Astrocyte (in vitro differentiated cells and primary cell): ENCODE measurements around the gene NSD2. TPM values are rescaled to one million over a fixed set of nuclear protein-coding genes. Genes with fewer than 3 reads are reported as not detected.

Experiments
- DNase-seq: peaks from one replicate; pipeline ENCODE4 v3.0.0-alpha.2; 2010; ENCODE audit warnings: low read depth
- FAIRE-seq: peaks from 2 replicates; lab custom pipeline; 2011; peaks lifted over from hg19 to GRCh38; lab: Jason Lieb, UNC
- H2AFZ ChIP-seq: 2 replicates; pipeline ENCODE4 v1.6.0; 2012; ENCODE audit warnings: low read depth, low read length, inconsistent platforms
- H3K27ac ChIP-seq: 2 replicates; pipeline ENCODE4 v1.5.1; 2011; ENCODE audit warnings: low read depth, low read length, inconsistent platforms
- H3K27me3 ChIP-seq: 2 replicates; pipeline ENCODE4 v1.6.0; 2011; ENCODE audit warnings: low read length, inconsistent platforms; ENCODE audit not compliant: insufficient read depth
- H3K36me3 ChIP-seq: 2 replicates; pipeline ENCODE4 v1.5.1; 2011; ENCODE audit warnings: low read length, inconsistent platforms; ENCODE audit not compliant: insufficient read depth
- H3K4me1 ChIP-seq: 2 replicates; pipeline ENCODE4 v1.5.1; 2011; ENCODE audit warnings: low read length, inconsistent platforms; ENCODE audit not compliant: insufficient read depth
- H3K4me2 ChIP-seq: 2 replicates; pipeline ENCODE4 v1.6.0; 2012; ENCODE audit warnings: low read length, inconsistent platforms
- H3K4me3 ChIP-seq: 2 replicates; pipeline ENCODE4 v1.5.1; 2011; ENCODE audit warnings: low read depth, mild to moderate bottlenecking, low read length, inconsistent platforms; ENCODE audit not compliant: insufficient read depth
- H3K79me2 ChIP-seq: 2 replicates; pipeline ENCODE4 v1.6.0; 2012; ENCODE audit warnings: mild to moderate bottlenecking, low read length, inconsistent platforms; ENCODE audit not compliant: insufficient read depth
- H3K9ac ChIP-seq: 2 replicates; pipeline ENCODE4 v1.6.0; 2012; ENCODE audit warnings: mild to moderate bottlenecking, low read length, inconsistent platforms
- H3K9me3 ChIP-seq: 2 replicates; pipeline ENCODE4 v1.5.1; 2012; ENCODE audit warnings: low read depth, mild to moderate bottlenecking, low read length, inconsistent platforms; ENCODE audit not compliant: insufficient read depth
- H4K20me1 ChIP-seq: 2 replicates; pipeline ENCODE4 v1.6.0; 2012; ENCODE audit warnings: low read length, inconsistent platforms; ENCODE audit not compliant: insufficient read depth
- H3K27ac Mint-ChIP-seq: one replicate; pipeline ENCODE4 v1.8.0; 2021; ENCODE audit warnings: mild to moderate bottlenecking, mixed read lengths; ENCODE audit not compliant: unreplicated experiment
- H3K27me3 Mint-ChIP-seq: one replicate; pipeline ENCODE4 v1.8.0; 2021; ENCODE audit warnings: low read depth, mixed read lengths; ENCODE audit not compliant: unreplicated experiment
- H3K36me3 Mint-ChIP-seq: one replicate; pipeline ENCODE4 v1.8.0; 2021; ENCODE audit warnings: low read depth, mixed read lengths; ENCODE audit not compliant: unreplicated experiment
- H3K4me1 Mint-ChIP-seq: one replicate; pipeline ENCODE4 v1.8.0; 2021; ENCODE audit warnings: low read depth, mixed read lengths; ENCODE audit not compliant: unreplicated experiment
- H3K4me3 Mint-ChIP-seq: one replicate; pipeline ENCODE4 v1.8.0; 2021; ENCODE audit warnings: mild to moderate bottlenecking, moderate library complexity, mixed read lengths; ENCODE audit not compliant: unreplicated experiment
- H3K9me3 Mint-ChIP-seq: one replicate; pipeline ENCODE4 v1.8.0; 2021; ENCODE audit warnings: mild to moderate bottlenecking, mixed read lengths; ENCODE audit not compliant: unreplicated experiment
- EZH2 ChIP-seq: IDR thresholded peaks from 2 replicates; pipeline ENCODE4 v1.6.1; 2012; ENCODE audit warnings: mild to moderate bottlenecking, low read length, inconsistent platforms; ENCODE audit not compliant: insufficient read depth
- total RNA-seq: library from RNA; stranded (reverse); gene quantifications from 2 replicates; pipeline ENCODE4 v1.2.1, GENCODE V29; 2021
- TF ChIP-seq, protein P1 (sequence below): IDR thresholded peaks from 2 replicates; pipeline ENCODE4 v1.5.1; 2011; ENCODE audit warnings: low read depth, mild to moderate bottlenecking, inconsistent platforms, low read length, moderate library complexity; ENCODE audit not compliant: insufficient read depth

Gene NSD2
- total RNA-seq, 1 donor from 2014 or later, result 31.3 TPM

DNA sequence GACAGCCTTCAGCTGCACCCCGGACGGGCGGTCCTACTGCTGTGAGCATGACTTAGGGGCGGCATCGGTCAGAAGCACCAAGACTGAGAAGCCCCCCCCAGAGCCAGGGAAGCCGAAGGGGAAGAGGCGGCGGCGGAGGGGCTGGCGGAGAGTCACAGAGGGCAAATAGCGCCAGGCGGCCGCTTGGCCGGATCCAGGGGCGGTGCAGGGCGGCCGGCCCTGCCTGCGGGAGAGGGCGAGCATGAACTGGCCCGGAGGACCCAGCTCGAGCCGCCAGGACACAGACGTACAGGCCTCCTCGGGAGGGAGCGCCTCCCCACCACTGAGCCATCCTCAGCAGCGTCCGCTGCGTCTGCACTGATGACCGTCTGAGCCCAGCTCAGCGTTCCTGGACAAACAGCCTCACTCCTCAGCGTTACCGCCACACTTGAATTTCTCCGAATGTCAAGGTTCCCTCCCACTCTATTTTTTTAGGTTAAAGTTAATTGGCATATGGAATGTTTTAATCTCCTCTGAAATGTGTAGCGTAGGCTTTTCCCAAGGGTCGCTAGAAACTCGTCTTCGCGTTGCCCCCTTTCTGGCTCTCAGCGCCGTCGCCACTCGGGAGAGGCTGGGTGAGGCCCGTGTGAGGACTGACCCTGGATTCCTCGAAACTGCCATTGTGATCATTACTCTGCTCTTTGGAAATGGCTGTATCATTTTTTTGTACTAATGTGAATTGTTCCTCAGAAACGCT, 107.7 kb downstream of the NSD2 start:
- no peak for FAIRE-seq

DNA sequence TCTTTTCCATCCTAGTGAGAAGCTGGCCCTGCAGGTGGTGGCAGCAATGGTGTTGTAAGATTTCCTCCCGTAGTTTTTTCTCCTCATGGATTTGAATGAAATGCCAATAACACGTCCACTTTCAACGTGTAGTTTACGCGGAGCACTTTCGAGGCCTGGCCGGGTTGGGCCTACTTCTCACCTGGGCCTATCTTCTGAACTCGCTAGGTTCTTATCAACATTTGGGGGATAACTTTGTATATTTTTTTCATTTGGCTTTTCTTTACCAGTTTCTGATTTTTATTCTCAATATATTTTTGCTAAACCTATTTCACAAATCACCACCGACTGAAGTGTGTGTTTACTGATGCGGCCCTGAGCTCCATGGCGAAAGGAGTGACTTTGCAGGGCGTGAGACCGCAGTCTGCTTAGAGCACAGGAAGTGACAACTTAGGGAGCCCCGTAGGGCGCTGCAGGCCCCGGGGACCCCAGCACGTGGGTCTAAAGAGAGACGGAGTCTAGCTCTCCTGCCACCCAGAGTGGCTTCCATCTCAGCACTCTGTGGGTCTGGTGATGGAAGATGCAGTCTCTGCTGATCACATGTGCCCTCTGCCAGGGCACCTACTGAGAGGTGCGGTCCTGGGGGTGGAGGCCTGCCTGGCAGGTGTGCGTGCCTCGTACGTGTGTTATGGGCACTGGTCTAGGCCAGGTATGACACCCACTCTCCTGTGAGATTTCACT, 108.4 kb downstream of the NSD2 start:
- Histone ChIP-seq H3K27ac (no peak overlapping the region), H3K36me3 (peaks cover 29% of the 10 kb centered on the region), H3K9ac (no peak overlapping the region), H4K20me1 (peaks cover 13% of the 10 kb centered on the region), H3K4me3 (no peak overlapping the region), H3K27me3 (no peaks in the 10 kb centered on the region), H3K9me3 (no peaks in the 10 kb centered on the region), H3K79me2 (peaks cover 4% of the 10 kb centered on the region), H3K4me2 (no peak overlapping the region), H2AFZ (no peak overlapping the region), H3K4me1 (no peaks in the 10 kb centered on the region)
- H3K27ac Mint-ChIP-seq, result no peak overlapping the region
- H3K36me3 Mint-ChIP-seq, result peaks cover 12% of the 10 kb centered on the region
- no peak for DNase-seq
- no peak overlapping the region for H3K4me3 Mint-ChIP-seq
- no peaks in the 10 kb centered on the region for H3K27me3 Mint-ChIP-seq
- FAIRE-seq, result no peak
- TF ChIP-seq, protein P1, sequence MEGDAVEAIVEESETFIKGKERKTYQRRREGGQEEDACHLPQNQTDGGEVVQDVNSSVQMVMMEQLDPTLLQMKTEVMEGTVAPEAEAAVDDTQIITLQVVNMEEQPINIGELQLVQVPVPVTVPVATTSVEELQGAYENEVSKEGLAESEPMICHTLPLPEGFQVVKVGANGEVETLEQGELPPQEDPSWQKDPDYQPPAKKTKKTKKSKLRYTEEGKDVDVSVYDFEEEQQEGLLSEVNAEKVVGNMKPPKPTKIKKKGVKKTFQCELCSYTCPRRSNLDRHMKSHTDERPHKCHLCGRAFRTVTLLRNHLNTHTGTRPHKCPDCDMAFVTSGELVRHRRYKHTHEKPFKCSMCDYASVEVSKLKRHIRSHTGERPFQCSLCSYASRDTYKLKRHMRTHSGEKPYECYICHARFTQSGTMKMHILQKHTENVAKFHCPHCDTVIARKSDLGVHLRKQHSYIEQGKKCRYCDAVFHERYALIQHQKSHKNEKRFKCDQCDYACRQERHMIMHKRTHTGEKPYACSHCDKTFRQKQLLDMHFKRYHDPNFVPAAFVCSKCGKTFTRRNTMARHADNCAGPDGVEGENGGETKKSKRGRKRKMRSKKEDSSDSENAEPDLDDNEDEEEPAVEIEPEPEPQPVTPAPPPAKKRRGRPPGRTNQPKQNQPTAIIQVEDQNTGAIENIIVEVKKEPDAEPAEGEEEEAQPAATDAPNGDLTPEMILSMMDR, result no peak
- TF ChIP-seq EZH2, result no peak
- no peaks in the 10 kb centered on the region for H3K4me1 Mint-ChIP-seq
- H3K9me3 Mint-ChIP-seq, result no peaks in the 10 kb centered on the region

More for the DNA sequence above, 107.7 kb downstream of the NSD2 start:
- Histone ChIP-seq H3K9me3 (no peaks in the 10 kb centered on the region), H3K27me3 (no peaks in the 10 kb centered on the region), H3K36me3 (peaks cover 29% of the 10 kb centered on the region), H4K20me1 (peaks cover 6% of the 10 kb centered on the region), H3K27ac (no peak overlapping the region), H2AFZ (no peak overlapping the region), H3K4me1 (no peaks in the 10 kb centered on the region), H3K4me2 (no peak overlapping the region), H3K9ac (no peak overlapping the region), H3K79me2 (peaks cover 4% of the 10 kb centered on the region), H3K4me3 (no peak overlapping the region)
- Mint-ChIP-seq H3K27me3 (no peaks in the 10 kb centered on the region), H3K4me3 (no peak overlapping the region), H3K9me3 (no peaks in the 10 kb centered on the region), H3K36me3 (peaks cover 14% of the 10 kb centered on the region), H3K4me1 (no peaks in the 10 kb centered on the region), H3K27ac (no peak overlapping the region)
- no peak for DNase-seq
- TF ChIP-seq, protein P1, result no peak
- TF ChIP-seq EZH2, result no peak
